Lower leg skin (tissue), 4 donors: ENCODE results near the gene SMIM23. TPM values are rescaled to one million over a fixed set of nuclear protein-coding genes. Genes with fewer than 3 reads are reported as not detected.

Experiments used
- DNase-seq, 2 donors: peaks; one replicate each; pipeline ENCODE4 v3.0.0-alpha.2; 2019; ENCODE audit warnings: low spot score in 2 of 2
- H3K4me3 ChIP-seq: fragments of 200-600 bp; sonication (generic); 2 replicates; pipeline ENCODE4 v1.5.1; 2017; ENCODE audit warnings: mild to moderate bottlenecking, low read depth; ENCODE audit not compliant: poor library complexity, severe bottlenecking
- POLR2A ChIP-seq, 2 donors: fragments of 450-650 bp; IDR thresholded peaks; one replicate each; pipeline ENCODE4 v1.6.1; 2016 to 2017; ENCODE audit warnings: antibody characterized with exemption in 2 of 2, mild to moderate bottlenecking in 1 of 2, moderate library complexity in 1 of 2
- WGBS, 2 donors: methylation state at CpG; one replicate each; pipeline ENCODE4 v1.1.5; 2018; 5-methylcytosine and 5-hydroxymethylcytosine counted together
- intact Hi-C: fragments of 100-400 bp; cut with DNase I; formaldehyde crosslinking; loops from one replicate; pipeline ENCODE4 v1.15.0; 2023; ENCODE audit warnings: low total_unique reads
- total RNA-seq, 4 donors: library from RNA; depleted of rRNA; stranded (reverse); fragments of >200 nt; gene quantifications; one replicate each; pipeline ENCODE4 v1.1.0, GENCODE V29; 2016
- TF ChIP-seq, protein P1 (sequence below), 3 donors: fragments of 450-650 bp; IDR thresholded peaks; one replicate each; pipeline ENCODE4 v1.5.1; 2016; ENCODE audit warnings: antibody characterized with exemption in 3 of 3, mild to moderate bottlenecking in 3 of 3, moderate library complexity in 2 of 3

SMIM23 gene
- total RNA-seq, 4 donors from 2014 or later, result not detected

DNA sequence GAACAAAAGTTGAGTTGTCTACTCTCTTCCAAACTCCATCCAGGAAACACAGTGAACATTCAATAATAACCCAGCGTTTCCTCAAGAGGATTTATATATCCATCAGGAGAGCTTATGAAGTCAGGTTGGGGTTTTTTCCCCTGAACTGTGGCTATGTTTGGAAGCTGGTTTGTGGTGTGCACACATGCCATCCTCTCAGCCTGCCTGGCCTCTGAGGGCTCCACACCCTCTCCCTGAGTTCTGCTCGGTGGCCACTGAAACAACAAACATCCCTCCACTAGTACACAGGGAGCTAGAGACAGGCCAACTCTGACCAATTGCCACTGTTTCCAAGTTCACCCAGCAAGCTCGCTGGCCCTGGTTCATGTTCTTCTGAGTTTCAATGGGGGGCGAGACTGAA lies 35.7 kb downstream of the SMIM23 start:
- intact Hi-C loops, result no loop called here

DNA sequence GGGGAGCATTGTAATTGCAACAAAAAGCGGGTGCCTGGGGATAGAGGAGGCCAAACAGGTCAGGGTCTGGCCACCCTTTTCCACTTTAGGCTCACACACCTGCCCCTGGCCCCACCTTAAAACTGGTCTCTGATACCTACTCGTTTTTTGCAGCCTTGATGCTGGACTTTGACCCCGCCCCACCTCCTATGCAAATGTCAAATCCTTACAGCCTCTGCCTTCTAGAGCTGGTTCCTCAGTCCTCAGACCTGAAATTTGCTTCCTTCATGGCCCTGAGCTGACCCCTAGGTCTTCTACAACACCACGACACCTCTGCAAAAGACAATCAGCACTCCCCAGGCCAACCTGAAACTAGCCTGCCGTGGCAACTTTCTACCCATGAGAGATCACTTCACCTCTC lies 37.7 kb downstream of the SMIM23 start:
- WGBS, 2 donors, result 58 to 77% methylated on average over 5 of the region's 5 CpGs
- peak in 1 of 2 donors; percentile 37 for DNase-seq
- no peak overlapping the region for H3K4me3 ChIP-seq
- intact Hi-C loops, result no loop called here
- TF ChIP-seq, protein P1, sequence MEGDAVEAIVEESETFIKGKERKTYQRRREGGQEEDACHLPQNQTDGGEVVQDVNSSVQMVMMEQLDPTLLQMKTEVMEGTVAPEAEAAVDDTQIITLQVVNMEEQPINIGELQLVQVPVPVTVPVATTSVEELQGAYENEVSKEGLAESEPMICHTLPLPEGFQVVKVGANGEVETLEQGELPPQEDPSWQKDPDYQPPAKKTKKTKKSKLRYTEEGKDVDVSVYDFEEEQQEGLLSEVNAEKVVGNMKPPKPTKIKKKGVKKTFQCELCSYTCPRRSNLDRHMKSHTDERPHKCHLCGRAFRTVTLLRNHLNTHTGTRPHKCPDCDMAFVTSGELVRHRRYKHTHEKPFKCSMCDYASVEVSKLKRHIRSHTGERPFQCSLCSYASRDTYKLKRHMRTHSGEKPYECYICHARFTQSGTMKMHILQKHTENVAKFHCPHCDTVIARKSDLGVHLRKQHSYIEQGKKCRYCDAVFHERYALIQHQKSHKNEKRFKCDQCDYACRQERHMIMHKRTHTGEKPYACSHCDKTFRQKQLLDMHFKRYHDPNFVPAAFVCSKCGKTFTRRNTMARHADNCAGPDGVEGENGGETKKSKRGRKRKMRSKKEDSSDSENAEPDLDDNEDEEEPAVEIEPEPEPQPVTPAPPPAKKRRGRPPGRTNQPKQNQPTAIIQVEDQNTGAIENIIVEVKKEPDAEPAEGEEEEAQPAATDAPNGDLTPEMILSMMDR (IDR thresholded peaks at IDR 0.05), result no peak

More for the DNA sequence above, 35.7 kb downstream of the SMIM23 start:
- DNase-seq, result peak in 1 of 2 donors; percentile 18
- H3K4me3 ChIP-seq, result no peak overlapping the region
- no peak for TF ChIP-seq POLR2A (IDR thresholded peaks at IDR 0.05)
- TF ChIP-seq, protein P1 (IDR thresholded peaks at IDR 0.05), result no peak
- 81 to 82% methylated on average over 4 of the region's 4 CpGs for WGBS, 2 donors

DNA sequence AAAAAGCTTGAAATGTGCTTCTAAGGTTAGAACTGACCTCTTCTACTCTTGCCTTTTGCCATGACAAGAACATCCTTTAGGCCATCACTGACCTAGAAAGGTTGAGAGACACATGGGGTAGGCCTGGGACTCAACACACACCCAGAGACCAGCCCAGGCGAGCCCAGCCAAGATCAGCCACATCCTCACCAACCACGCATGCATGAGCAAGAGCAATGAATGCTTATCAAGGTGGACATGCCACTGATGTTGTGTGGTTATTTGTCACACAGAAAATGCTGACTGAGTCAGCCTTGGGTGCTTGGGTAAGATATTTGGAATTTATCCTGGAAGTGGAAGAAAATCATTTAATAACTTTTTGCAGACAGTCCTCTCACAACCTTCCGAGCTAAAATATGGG lies 39.4 kb downstream of the SMIM23 start:
- 92 to 97% methylated on average over 3 of the region's 3 CpGs for WGBS, 2 donors
- DNase-seq, result peak in 1 of 2 donors; percentile 63
- no peak overlapping the region for H3K4me3 ChIP-seq
- TF ChIP-seq, protein P1 (IDR thresholded peaks at IDR 0.05), result no peak
- intact Hi-C loops, result no loop called here

- TF ChIP-seq, protein P1 (IDR thresholded peaks at IDR 0.05), result no peak
- no peak for TF ChIP-seq POLR2A (IDR thresholded peaks at IDR 0.05)
- no peak overlapping the region for H3K4me3 ChIP-seq
- intact Hi-C loops, result no loop called here
- no peak for DNase-seq
- WGBS, 2 donors, result 75 to 79% methylated on average over 5 of the region's 5 CpGs
Measured at GRCh38 chr5:171826132-171826531, 40.5 kb downstream of the SMIM23 start.

GRCh38 chr5:171827162-171827561 lies 41.5 kb downstream of the SMIM23 start:
- intact Hi-C loops, result no loop called here
- H3K4me3 ChIP-seq, result no peak overlapping the region
- WGBS, 2 donors, result 96% methylated on average over 9 of the region's 9 CpGs
- TF ChIP-seq, protein P1 (IDR thresholded peaks at IDR 0.05), result no peak
- no peak for TF ChIP-seq POLR2A (IDR thresholded peaks at IDR 0.05)
- DNase-seq, result no peak

DNA sequence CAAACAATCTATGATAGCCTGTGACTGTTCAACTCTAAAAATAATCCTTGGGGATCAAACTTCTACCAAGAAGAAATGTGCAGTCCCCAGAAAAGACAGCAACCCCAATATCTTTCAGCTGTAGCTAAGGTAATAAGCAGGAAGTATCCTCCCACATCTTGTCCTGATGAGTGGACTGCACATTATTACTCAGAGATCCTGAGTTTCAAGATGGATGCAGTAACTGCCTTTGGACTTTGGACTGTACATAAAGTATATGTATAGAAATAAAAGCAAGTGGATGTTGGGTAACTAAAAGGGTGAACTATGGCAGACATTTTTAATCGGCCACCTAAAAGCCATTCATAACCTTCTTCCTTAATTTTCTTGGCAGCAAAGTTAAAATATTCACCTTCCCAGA lies 45.1 kb downstream of the SMIM23 start:
- no peak for DNase-seq
- TF ChIP-seq, protein P1 (IDR thresholded peaks at IDR 0.05), result no peak
- no peak for TF ChIP-seq POLR2A (IDR thresholded peaks at IDR 0.05)
- intact Hi-C loops, result no loop called here
- H3K4me3 ChIP-seq, result no peak overlapping the region
- WGBS, 2 donors, result 88 to 95% methylated on average over 1 of the region's 1 CpG
